Memory B cell (primary cell): ENCODE measurements around the gene HSD3B7.

ENCODE experiments used
- ATAC-seq: fragments of 150-1000 bp; cut with Tn5 transposase; 2 replicates; pipeline ENCODE4 v1.10.0; 2021; ENCODE audit warnings: low read depth, mild to moderate bottlenecking, moderate library complexity
- DNase-seq, 2 donors: peaks; one replicate each; pipeline ENCODE4 v3.0.0; 2022; ENCODE audit warnings: low spot score in 2 of 2
- H3K27ac Mint-ChIP-seq: one replicate; pipeline ENCODE4 v1.8.0; 2022; ENCODE audit warnings: mild to moderate bottlenecking, moderate library complexity, mixed read lengths
- H3K27me3 Mint-ChIP-seq: one replicate; pipeline ENCODE4 v1.8.0; 2022; ENCODE audit warnings: mixed read lengths
- H3K36me3 Mint-ChIP-seq: one replicate; pipeline ENCODE4 v1.8.0; 2022; ENCODE audit warnings: mild to moderate bottlenecking, mixed read lengths
- H3K4me1 Mint-ChIP-seq: one replicate; pipeline ENCODE4 v1.8.0; 2022; ENCODE audit warnings: mixed read lengths
- H3K4me3 Mint-ChIP-seq: one replicate; pipeline ENCODE4 v1.8.0; 2022; ENCODE audit warnings: mild to moderate bottlenecking, moderate library complexity, mixed read lengths
- H3K9me3 Mint-ChIP-seq: one replicate; pipeline ENCODE4 v1.8.0; 2022; ENCODE audit warnings: mixed read lengths

The HSD3B7 gene

DNA sequence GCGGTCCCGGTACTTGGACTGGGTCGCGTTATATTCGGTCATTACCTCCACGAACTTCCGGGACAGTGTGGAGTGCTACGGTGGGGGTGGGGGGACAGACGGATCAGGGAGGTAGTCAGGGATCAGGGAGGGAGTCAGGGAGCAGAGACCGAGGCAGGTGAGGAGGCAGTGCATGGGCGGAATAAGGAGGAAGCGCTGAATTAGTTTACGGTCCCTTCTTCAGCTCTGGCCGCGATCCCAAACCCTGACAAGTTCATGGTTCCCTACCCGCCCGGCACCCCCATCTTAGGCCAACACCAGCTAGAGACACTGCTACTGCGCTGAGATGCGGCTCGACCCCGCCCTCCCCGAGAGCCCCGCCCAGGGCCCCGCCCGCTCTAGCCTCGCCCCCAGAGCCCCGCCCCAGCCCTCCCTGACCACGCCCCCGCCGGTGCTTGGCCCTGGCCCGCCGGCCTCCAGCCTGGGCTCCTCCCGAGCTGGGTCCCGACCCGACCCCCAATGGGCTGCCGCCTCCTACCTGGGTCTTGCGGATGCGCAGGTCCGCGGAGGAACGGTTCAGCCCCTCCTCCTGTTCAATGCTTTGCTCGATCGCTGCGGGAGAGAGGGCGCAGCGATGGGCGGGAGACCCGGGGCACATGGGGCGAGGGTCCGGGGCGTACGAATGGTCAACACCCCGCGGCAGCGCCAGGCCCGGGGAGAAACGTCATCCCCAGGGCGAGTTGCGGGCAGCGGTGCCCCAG, 12.1 kb downstream of the HSD3B7 start:
- Mint-ChIP-seq H3K4me1 (peaks cover 14% of the 10 kb centered on the region), H3K27ac (peak overlapping the region; percentile 96), H3K9me3 (no peaks in the 10 kb centered on the region), H3K27me3 (peaks cover 3% of the 10 kb centered on the region), H3K36me3 (no peaks in the 10 kb centered on the region), H3K4me3 (peak overlapping the region; percentile 98)
- ATAC-seq (peak; percentile 98), DNase-seq (peak; percentile 68 to 70)

DNA sequence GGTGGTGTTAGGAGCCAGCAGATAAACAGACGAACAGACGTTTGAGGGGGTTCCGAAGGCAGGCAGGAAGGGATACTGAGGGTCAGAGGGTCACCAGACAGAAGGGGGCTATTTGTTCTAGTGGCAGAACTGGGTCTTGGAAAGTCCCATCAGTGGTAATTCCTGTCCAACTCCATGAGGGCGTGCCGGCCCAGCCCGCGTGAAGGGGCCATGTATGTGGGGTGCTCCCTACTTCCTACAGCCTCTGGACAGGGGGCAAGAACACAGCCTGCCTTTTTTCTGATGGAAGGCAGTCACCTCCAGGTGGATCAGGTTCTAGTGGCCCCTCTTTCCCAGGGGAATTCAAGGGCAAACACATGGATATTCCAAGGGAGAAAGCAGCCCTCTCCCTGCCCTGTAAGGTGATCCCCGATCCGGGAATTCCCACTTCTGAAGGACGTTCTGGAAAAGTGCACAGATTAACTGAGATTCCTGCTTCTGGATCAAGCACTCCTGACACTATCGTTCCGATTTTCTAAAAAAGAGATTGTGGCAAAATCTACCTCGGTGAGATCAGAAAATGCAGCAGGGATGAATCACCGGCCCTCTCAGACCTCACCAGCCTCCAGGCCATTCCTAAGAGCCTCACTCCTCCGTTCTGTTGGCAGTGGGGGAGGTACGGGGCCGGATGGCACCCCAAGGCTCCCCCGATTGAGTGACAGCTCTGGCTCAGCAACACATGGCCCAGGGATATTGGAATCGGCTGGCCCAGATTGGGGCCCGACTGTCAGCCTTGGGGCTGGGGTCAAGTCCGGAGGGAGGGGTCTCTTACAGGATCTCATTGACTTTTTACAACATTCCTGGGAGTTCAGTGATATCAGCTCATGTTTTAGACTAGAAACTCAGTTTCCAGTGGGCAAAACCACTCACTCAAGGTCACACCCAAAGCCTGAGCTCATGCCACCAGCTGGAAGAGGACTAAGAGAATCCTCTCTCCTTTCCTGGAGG, 13.0 kb downstream of the HSD3B7 start:
- H3K27me3 Mint-ChIP-seq = peaks cover 3% of the 10 kb centered on the region
- peak overlapping the region; percentile 81 for H3K4me3 Mint-ChIP-seq
- DNase-seq (no peak), ATAC-seq (no peak)
- no peaks in the 10 kb centered on the region for H3K9me3 Mint-ChIP-seq
- no peak overlapping the region for H3K27ac Mint-ChIP-seq
- H3K4me1 Mint-ChIP-seq = peaks cover 12% of the 10 kb centered on the region
- no peaks in the 10 kb centered on the region for H3K36me3 Mint-ChIP-seq

DNA sequence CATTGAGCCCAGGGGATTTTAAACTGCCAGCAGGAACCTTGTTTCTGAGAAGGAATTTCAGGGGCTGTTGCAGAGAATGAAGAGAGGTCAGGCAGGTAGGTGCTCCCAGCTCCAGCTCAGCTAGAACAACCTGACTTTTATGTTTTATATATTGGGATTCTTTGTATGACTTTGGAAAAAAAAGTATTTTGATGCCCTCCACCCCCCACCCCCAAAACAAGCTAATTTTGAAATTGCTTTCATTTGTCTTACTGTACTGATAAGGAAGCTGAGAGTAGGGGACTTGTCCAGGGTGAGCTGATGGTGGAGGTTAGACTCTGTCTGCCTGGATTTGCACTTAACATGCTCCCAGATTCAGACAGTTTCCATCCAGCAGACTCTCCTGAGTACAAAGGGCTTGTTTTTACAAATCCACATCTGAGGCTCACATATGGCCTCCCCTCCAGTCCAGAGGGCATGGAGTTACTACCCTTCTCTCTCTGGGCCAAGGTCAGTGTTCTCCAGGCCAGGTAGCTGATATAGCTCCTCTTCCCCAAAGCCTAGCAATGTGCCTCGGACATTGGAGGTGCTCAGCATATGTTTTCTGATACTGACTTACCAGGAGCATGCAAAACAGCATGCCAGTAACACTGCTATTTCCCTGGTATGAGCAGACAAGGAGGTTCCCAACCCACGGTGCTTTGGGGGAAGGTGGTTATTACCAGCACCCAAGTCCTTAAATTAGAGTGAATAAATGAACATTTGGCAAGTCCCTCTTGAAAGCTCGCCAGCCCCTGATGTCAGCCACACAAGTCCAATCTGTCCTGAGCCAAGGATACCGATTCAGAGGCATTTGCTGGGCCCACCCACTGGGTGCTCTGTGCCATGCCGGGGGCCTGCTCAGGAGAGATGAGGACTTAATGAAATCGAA, 14.1 kb downstream of the HSD3B7 start:
- no peak for DNase-seq

DNA sequence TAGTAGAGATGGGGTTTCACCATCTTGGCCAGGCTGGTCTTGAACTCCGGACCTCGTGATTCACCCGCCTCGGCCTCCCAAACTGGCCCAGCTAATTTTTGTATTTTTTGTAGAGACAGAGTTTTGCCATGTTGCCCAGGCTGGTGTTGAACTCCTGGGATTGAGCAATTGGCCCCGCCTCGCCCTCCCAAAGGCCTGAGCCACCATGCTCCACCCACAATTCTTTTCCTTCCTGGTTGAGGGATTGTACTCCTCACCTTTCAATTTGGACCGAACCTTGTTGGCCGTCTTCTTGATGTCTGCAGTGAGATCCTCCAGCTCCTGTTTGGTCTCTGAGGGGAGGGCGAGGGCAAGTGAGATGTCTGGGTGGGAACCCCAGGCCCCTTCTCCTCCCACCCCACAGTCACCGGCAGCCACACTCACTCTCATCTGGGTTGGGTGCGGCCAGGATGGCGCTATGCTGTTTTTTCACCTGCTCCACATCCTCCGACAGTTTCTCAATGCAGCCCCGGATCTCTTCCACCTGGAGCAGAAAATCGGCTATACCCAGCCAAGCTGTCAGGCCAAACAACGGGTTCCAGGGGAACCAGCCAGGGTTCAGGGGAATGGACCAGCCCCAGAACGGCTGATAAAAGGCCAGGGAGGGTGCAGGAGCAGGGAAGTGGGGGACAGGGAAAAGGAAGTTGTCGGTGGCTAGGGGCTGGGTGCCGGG, 15.8 kb downstream of the HSD3B7 start:
- Mint-ChIP-seq H3K4me1 (peaks cover 10% of the 10 kb centered on the region), H3K4me3 (no peak overlapping the region), H3K9me3 (no peaks in the 10 kb centered on the region), H3K36me3 (no peaks in the 10 kb centered on the region), H3K27me3 (peaks cover 3% of the 10 kb centered on the region), H3K27ac (no peak overlapping the region)
- ATAC-seq = no peak
- no peak for DNase-seq

More for the DNA sequence above, 14.1 kb downstream of the HSD3B7 start:
- Mint-ChIP-seq H3K9me3 (no peaks in the 10 kb centered on the region), H3K27ac (no peak overlapping the region), H3K36me3 (no peaks in the 10 kb centered on the region), H3K4me3 (no peak overlapping the region), H3K4me1 (peaks cover 12% of the 10 kb centered on the region), H3K27me3 (peaks cover 3% of the 10 kb centered on the region)
- ATAC-seq = no peak

DNA sequence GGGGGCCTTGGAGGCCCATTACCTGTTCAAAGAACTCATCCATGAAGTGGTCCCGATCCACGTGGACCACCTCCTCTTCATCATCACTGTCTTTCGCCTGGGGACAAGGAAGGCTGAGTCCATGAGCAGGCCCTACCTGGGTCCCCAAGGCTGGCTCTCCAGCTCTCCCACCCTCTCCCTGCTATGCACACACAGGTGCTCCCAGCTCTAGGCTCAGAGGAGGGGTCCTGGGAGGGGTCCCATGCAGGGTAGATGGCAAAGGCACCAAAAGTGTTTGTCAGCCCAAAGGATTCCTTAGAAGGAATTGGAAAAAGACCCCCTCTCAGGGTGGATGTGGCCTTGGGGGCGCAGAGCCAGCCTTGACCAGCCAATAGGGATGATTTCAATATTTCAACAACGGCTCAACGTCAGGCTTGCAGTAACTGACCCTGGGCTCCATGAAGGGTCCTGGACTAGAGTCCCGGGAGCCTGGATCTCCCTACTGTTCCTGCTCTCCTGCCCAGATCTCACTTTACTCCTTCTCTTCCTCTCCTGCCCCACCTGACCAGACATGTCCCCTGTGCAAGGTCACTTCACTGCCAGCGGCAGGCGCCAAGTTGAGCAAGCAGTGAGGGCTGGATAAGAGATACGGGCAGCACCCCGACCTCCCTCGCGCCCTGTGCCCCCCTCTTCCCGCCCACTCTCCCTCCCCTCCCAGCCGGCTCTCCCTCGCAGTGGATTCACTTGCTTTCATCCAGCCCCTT, 16.7 kb downstream of the HSD3B7 start:
- DNase-seq (no peak), ATAC-seq (no peak)
- H3K27me3 Mint-ChIP-seq = peaks cover 5% of the 10 kb centered on the region
- H3K9me3 Mint-ChIP-seq = no peaks in the 10 kb centered on the region
- H3K4me3 Mint-ChIP-seq = no peak overlapping the region
- H3K27ac Mint-ChIP-seq = no peak overlapping the region
- peaks cover 5% of the 10 kb centered on the region for H3K4me1 Mint-ChIP-seq
- H3K36me3 Mint-ChIP-seq = no peaks in the 10 kb centered on the region

DNA sequence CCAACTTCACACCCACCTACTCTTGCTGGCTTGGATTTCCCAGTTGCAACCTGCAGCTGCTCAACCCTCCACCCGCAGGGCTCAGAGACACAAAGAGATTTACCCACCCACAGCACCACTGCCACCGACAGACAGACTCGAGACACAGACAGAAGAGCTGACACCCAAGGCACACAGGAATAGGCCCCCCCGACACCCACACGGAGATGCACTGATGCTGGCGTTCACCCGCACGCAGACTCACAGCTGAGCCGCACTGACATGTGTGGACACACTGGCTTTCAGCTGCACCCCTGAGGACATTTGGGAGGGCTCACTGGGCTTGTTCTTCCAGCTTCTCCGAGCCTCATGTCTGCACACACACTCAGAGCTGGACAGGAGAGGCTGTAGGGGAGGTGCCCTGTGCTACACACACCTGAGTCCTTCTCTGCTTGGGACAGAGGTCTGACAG, 17.3 kb downstream of the HSD3B7 start:
- Mint-ChIP-seq H3K4me3 (no peak overlapping the region), H3K4me1 (peaks cover 2% of the 10 kb centered on the region), H3K9me3 (no peaks in the 10 kb centered on the region), H3K27ac (no peak overlapping the region), H3K27me3 (peaks cover 6% of the 10 kb centered on the region), H3K36me3 (no peaks in the 10 kb centered on the region)
- DNase-seq (no peak), ATAC-seq (no peak)

DNA sequence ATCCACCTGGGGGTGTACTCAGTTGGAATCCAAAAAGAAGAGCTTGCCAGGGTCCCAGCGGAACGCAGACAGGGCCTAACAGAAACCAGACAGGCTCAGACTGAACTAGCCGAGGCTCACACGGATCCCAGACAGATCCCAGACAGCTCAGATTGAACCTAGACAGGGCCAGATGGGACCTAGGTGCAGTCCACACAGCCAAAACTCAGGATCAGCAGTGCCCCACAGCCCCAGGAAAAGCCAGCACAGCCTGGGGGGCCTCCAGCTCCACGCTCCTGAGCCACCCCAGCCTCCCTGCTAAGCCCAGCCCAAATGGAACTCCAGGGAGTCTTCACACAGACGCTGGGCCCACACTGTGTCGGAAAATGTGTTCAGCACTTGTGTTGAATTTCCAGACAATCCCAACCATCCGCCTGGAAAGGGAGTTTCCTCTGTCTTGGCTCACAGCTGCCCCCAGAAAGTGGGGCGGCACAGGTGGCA, 17.9 kb downstream of the HSD3B7 start:
- no peak overlapping the region for H3K4me3 Mint-ChIP-seq
- no peaks in the 10 kb centered on the region for H3K36me3 Mint-ChIP-seq
- H3K9me3 Mint-ChIP-seq = no peaks in the 10 kb centered on the region
- DNase-seq (no peak), ATAC-seq (no peak)
- no peaks in the 10 kb centered on the region for H3K4me1 Mint-ChIP-seq
- no peak overlapping the region for H3K27ac Mint-ChIP-seq
- H3K27me3 Mint-ChIP-seq = peaks cover 7% of the 10 kb centered on the region

DNA sequence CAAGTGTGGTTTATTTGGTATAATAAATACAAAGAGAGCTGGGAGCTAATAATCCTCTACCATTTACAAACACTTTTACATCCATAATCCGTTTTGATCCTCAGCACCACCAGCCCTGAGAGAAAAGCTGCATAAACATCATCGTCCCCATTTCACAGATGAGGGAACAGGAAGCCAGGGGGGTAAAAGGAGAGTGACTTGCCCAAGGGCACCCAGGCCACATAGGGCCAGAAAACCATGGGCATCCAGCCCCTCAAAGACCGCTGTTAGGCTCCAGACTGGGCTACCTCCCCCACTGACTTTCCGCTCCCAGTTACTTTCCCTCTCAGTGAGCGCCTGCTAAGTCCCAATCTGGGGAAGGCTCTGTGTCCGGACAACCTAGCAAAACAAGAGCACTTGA, 18.7 kb downstream of the HSD3B7 start:
- Mint-ChIP-seq H3K27me3 (peaks cover 8% of the 10 kb centered on the region), H3K9me3 (no peaks in the 10 kb centered on the region), H3K4me1 (no peaks in the 10 kb centered on the region), H3K36me3 (no peaks in the 10 kb centered on the region), H3K4me3 (no peak overlapping the region), H3K27ac (peak overlapping the region; percentile 19)
- no peak for DNase-seq
- ATAC-seq = no peak

DNA sequence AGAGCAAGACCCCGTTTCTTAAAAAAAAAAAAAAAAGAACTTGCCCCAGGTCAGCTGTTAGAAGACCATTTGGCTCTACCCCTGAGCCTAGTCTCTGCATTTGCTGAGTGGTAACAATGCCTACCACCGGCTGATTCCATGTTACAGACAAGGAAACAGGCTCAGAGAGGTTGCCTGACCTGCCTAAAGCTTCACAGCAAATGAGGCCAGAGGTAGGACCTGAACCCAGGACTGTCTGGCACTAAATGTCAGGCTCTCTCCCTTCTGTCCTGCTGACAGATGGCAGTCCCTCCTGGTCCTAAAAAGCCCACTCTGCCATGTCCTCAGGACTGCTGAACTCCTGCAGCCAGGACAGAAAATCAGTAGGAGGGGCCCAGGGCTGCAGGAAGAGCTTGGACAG, 19.7 kb downstream of the HSD3B7 start:
- ATAC-seq = no peak
- Mint-ChIP-seq H3K4me3 (no peak overlapping the region), H3K4me1 (no peaks in the 10 kb centered on the region)

DNA sequence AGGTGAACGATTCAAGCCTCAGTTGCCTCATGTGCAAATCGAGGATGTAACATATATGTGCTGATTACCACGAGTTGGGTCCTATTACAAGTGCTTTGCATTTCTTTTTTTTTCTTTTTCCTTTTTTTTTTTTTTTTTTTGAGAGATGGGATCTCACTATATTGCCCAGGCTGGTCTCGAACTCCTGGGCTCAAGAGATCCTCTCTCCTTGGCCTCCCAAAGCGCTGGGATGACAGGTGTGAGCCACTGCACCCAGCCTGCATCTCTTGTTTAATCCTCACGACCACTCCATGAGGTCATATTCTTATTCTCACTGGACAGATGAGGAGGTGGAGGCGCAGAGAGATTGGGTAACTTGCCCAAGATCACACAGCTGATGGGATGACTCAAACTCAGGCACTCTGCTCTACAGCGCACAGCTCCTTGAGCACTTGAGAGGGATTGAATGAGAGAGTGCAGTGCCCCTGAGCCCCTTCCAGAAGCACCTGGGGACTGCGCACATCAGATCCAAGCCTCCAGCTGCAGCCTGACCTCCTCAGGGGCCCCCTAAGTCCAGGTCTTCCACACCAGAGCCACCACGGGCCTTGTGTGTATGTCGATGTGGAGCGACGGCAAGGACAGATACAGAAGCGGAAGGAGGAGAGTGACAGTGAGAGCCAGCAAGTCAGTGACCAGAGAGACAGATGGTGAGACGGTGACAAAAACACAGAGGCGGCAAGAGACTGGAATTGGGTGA, 20.5 kb downstream of the HSD3B7 start:
- Mint-ChIP-seq H3K4me3 (no peak overlapping the region), H3K36me3 (no peaks in the 10 kb centered on the region), H3K27ac (no peak overlapping the region), H3K4me1 (no peaks in the 10 kb centered on the region), H3K9me3 (no peaks in the 10 kb centered on the region), H3K27me3 (peaks cover 20% of the 10 kb centered on the region)
- ATAC-seq = no peak
- DNase-seq = no peak

More for the DNA sequence above, 19.7 kb downstream of the HSD3B7 start:
- Mint-ChIP-seq H3K27ac (no peak overlapping the region), H3K9me3 (no peaks in the 10 kb centered on the region), H3K27me3 (peaks cover 16% of the 10 kb centered on the region), H3K36me3 (no peaks in the 10 kb centered on the region)
- DNase-seq = no peak

DNA sequence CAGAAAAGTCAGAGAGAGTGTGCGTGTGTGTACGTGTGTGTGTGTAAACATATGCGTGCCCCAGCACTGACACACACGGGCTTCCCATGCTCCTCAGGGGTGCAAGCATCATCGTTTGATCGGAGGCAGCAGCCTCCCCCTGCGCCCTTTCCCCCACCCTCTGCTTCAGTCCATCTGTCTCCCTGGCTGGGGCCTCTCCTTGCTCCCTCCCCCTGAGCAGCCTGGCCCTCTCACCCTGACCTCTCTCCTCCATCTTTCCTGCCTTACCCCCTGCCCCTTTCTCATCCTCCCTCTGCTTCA, 21.0 kb downstream of the HSD3B7 start:
- no peak for ATAC-seq
- H3K9me3 Mint-ChIP-seq = no peaks in the 10 kb centered on the region
- no peak overlapping the region for H3K27ac Mint-ChIP-seq
- H3K4me1 Mint-ChIP-seq = no peaks in the 10 kb centered on the region
- DNase-seq = no peak
- peaks cover 20% of the 10 kb centered on the region for H3K27me3 Mint-ChIP-seq
- no peak overlapping the region for H3K4me3 Mint-ChIP-seq
- no peaks in the 10 kb centered on the region for H3K36me3 Mint-ChIP-seq

DNA sequence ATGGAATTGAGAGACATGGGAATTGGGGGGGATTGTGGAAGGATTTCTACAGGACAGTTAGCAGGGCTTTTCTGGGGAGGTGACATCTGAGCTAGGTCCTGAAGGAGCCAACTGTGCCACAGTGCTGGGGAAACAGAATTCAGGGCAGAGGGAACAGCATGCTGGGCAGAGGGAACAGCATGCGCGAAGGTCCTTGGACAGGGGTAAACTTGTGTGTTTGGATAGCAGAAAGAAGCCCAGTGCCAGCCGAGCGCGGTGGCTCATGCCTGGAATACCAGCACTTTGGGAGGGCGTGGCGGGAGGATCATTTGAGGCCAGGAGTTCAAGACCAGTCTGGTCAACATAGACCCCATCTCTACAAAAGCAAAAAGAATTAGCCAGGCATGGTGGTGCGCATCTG, 21.6 kb downstream of the HSD3B7 start:
- no peak overlapping the region for H3K27ac Mint-ChIP-seq
- H3K9me3 Mint-ChIP-seq = no peaks in the 10 kb centered on the region
- H3K4me1 Mint-ChIP-seq = peaks cover 3% of the 10 kb centered on the region
- H3K4me3 Mint-ChIP-seq = no peak overlapping the region
- no peaks in the 10 kb centered on the region for H3K36me3 Mint-ChIP-seq
- peaks cover 26% of the 10 kb centered on the region for H3K27me3 Mint-ChIP-seq
- DNase-seq (no peak), ATAC-seq (no peak)
